GM19395 (cell line): ENCODE data around the gene ODAM.
"Not testable (repeated sequence)": the region's sequence is repeated elsewhere in the genome, so short reads cannot be mapped to it uniquely, and the experiment has no call there.

Experiments used
- ATAC-seq: cut with Tn5 transposase; IDR thresholded peaks from one replicate; pipeline ENCODE4 v1.9.1; 2021; ENCODE audit warnings: mild to moderate bottlenecking, moderate library complexity; ENCODE audit not compliant: unreplicated experiment

The ODAM gene

DNA sequence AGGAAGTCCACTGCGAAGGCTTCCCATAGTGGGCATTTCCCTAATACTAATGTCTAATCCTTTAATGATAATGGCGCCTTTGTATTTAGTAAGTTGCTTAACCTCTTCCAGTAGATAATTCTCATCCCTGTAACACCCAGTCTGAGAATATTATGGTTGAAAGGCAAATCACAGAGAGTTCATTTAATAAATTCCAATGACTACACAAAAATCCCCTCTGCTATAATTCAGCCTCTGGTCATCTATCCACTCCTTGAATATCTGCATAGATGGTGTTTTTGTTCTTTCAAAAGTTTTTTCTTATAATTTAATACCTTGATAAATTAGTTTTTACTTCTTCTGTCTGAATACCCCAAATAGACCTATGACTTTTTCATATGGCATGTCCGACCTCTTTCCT is 25.9 kb downstream of the ODAM start:
- ATAC-seq: not testable (repeated sequence)

DNA sequence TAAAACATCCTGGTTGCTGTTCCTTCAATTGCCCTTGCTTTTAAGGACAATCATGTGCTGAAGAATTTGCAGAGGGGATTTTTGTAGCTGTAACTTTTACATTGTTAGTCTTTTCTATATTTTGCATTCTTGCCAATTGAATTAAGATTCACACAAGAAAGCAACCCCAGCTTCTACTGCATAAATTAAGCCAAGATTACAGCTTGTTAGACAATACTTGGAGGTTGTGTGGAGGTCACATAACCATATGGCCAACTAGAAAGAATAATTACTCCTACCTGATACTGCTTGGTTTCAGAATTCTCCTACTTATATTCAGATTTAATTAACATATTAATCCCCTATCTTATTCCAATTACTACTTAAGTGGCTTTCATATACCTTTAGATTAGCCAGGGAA is 26.3 kb downstream of the ODAM start:
- ATAC-seq: not testable (repeated sequence)

DNA sequence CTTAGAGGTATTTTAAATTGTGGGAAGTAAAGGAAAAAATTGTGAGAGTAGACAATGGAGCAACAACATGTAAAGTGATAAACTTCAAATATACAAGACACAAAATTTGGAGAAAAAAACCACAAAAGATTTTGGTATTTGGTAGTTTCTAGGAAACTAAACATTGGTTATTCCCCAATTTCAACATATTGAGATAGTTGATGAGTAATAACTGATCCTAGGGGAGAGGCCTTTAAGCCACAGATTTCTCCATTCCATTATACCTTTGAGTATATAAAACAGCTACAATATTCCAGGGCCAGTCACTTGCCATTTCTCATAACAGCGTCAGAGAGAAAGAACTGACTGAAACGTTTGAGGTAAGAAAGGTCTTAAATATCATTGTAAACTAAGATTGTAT is 30.3 kb downstream of the ODAM start, which contains the start of gene FDCSP:
Gene FDCSP, plus strand, starts transcription at position 301 of the 400 bp plus-strand sequence. CDS start 5,071 bp downstream, outside the sequence.
- ATAC-seq: no peak

DNA sequence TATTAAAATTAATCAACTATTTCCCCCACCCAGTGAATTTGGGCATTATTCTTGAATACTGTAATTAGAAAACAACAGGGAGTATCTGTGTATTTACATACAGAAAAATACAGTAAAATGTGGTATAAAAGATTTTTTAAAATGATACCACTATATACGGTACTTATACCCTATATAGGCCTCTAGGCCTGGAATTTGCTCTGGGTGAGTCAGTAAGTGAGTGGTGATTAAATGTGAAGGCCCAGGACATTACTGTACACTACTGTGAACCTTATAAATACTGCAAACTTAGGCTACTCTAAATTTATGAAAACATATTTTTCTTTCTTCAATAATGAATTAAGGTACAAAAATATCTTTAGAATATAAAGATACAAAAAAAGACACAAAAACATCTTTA is 40.6 kb downstream of the ODAM start:
- no peak for ATAC-seq

DNA sequence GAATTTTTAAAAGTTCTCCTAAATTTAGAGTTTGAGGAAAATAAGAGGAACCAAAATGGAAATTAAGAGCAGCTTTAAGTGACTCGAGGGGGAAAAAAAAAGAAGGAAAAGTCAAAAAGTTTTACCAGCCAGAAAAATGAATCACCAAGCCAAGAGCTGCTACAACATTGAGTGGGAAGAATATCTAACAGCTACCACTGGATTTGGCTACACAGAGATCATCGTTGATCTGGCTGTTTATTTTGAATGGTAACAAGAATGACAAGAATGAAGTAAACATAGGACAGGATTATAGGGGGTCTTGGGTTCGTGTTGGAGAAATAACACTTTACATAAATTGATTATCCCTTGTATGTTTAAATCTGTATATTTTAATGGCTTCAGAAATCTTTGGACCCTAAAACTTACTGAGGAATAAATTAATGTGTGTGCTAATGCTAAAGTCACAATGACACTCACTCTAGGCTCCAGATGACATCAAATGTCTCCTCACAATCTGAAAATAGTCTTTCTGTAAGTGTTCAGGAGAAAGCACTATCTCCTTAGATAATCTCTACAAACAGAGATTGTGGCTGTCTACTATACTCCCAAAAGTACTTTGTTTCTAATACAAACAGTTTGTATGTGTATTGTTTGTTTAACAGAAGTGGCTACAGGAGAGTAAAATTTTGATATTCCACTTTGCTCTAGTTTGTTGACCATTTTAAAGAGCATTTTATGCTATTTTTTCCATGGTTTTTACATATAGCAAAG is 43.8 kb downstream of the ODAM start:
- ATAC-seq: no peak

DNA sequence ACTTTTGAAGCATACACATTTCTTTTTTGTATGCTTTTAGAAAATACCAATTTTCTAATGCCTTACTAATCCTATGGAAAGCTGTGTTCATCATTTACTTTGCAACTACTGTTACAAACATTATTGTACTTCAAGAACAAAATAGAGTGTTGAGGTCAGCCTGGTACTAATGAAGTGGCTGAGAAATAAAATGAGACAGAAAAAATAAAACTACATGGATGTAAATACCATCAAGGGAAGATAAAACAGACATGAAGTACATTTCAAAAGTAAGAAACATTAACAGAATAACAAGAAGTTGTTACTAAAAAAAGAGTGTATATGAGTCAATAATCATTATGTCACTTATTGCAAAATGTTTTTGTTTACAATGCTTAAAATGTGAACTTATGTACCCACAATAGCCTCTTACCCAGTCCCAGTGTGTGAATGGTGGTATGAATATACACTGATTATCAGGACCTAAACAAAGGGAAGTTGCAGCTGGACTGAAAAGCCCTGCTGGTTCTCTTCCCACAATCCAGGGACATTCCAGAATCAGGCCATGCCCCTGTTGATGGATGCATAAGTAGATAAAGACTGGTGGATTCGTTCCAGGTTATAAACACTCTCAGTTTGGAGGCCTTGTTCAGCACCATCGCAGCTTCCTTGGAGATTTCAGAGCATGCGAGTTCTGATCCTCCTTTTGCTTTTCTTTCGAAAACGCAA is 44.5 kb downstream of the ODAM start:
- no peak for ATAC-seq

DNA sequence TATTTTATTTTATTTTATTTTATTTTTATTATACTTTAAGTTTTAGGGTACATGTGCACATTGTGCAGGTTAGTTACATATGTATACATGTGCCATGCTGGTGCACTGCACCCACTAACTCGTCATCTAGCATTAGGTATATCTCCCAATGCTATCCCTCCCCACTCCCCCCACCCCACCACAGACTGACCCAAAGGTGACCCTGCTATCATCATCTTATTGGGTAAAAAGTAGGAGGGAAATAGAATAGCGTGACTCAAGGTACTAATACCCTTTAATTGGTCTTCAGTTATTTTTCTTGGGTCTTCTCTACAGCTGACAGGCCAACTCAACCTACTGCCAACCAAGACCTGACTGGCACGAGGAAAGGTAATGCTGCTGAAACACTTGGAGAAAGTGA is 46.8 kb downstream of the ODAM start, which contains the start of gene CSN3:
Gene CSN3, plus strand, starts transcription at position 301 of the 400 bp plus-strand sequence. CDS start 2,223 bp downstream, outside the sequence.
- ATAC-seq: not testable (repeated sequence)

DNA sequence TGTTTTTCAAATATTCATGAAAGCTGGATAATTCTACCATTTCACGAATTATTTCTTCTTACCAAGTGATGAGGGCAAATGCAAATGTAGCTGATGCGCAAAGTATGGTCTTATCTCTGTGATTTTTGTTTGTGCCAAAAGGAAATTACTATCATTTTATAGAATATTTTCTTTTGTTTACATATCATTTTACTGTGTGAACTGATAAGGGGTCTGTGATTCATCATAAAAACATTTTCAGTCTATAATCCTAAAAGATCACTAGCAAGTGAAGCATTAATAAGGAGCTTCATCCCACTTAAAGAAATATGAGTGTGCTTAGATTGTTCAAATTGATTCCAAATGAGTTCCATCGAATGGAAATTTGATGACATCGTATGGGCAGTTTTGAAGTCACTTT is 47.6 kb downstream of the ODAM start:
- ATAC-seq: no peak

DNA sequence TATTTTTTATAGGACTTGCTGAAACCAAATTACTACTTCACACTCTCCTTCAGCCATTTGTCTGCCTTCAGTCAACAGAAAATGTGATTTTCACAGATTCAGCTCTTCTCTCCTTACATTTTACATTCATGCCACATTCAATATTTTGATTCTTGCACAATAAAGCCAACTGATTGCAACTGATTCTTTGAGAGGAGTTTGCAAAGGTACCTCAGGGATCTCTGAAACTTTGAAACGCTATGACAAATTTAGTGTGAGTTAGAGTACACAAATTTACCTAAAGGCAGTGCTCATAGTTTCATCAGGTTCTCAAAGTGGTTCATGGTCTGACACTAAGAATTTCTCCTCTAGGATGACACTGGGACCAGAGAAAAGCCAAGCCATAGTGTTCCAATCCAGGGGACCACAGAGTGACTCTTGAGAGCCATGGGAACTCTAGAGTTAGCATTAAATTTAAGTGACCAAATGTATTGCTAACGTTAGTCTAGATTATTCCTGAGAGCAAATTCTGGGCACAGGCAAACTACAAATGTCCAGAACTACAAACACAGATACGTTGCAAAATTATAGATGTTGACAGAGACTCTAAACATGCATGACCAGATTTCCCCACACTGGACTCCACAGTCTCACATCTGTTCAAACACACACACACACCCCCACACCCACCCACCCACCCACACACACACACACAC is 55.9 kb downstream of the ODAM start:
- no peak for ATAC-seq

DNA sequence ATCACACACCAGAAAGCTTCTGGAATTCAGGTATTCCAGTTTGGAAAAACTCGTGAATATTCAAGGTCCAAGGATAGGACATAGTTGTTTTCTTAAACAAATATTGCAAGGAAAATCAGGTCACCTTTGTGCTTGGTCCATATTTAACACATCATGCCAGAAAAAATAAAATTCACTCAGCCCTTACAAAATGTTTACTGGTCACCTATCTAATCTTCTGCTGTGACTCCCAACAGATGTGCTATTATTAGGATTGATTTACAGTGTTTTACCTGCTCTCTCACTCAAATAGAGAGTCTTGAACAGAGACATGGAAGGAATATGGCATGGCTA is 56.4 kb downstream of the ODAM start:
- ATAC-seq: no peak
